GM12878 (cell line): ENCODE data around the gene NINL. TPM values are rescaled to one million over a fixed set of nuclear protein-coding genes. Genes with fewer than 3 reads are reported as not detected.

Source experiments
- ATAC-seq: fragments of 200-7000 bp; cut with Tn5 transposase; 3 replicates; pipeline ENCODE4 v1.9.1; 2020; ENCODE audit warnings: mild to moderate bottlenecking, moderate library complexity
- BruUV-seq: library from RNA; stranded (reverse); fragments of 400-500 nt; replicated peaks from 2 replicates; lab custom pipeline; 2021; lab: Mats Ljungman, UMichigan
- CTCF ChIA-PET: fragments of 300-600 bp; sonication (Branson Sonifier 250); formaldehyde crosslinking; extraction: SDS; loops from one replicate; lab custom pipeline; 2021; ENCODE audit warnings: inconsistent platforms; lab: Yijun Ruan, JAX
- POLR2A ChIA-PET: fragments of 350-600 bp; formaldehyde crosslinking; extraction: SDS; loops from one replicate; lab custom pipeline; 2021; ENCODE audit warnings: inconsistent platforms; lab: Charles Lee
- RAD21 ChIA-PET: fragments of 300-600 bp; sonication (Branson Sonifier 250); formaldehyde crosslinking; loops from one replicate; lab custom pipeline; 2023; ENCODE audit warnings: antibody characterized with exemption; ENCODE audit not compliant: unreplicated experiment; lab: Charles Lee
- SMC1A ChIA-PET: fragments of 300-600 bp; sonication (Branson Sonifier 250); formaldehyde crosslinking; loops from one replicate; lab custom pipeline; 2023; ENCODE audit not compliant: unreplicated experiment, uncharacterized antibody; lab: Charles Lee
- DNase-seq: peaks from one replicate; pipeline ENCODE4 v3.0.0-alpha.2; 2011; ENCODE audit warnings: low read depth, low spot score
- FAIRE-seq: peaks from 3 replicates; lab custom pipeline; 2011; peaks lifted over from hg19 to GRCh38; lab: Jason Lieb, UNC
- H2AFZ ChIP-seq: 2 replicates; pipeline ENCODE4 v1.6.0; 2011; ENCODE audit warnings: low read depth, low read length, control low read depth; ENCODE audit not compliant: control insufficient read depth
- H3K27ac ChIP-seq: 2 replicates; pipeline ENCODE4 v1.5.1; 2011; ENCODE audit warnings: control low read depth; ENCODE audit not compliant: control insufficient read depth, insufficient read depth
- H3K27me3 ChIP-seq, 2 experiments: replicated peaks in 1 of 2; 2 replicates each; pipeline versions ENCODE4 v1.6.0 to v1.6.1; 2011; ENCODE audit warnings: low read length in 1 of 2; ENCODE audit not compliant: control insufficient read depth in 2 of 2, insufficient read depth in 2 of 2
- H3K36me3 ChIP-seq, 2 experiments: 2 replicates each; pipeline ENCODE4 v1.5.1; 2011; ENCODE audit warnings: low read length in 1 of 2; ENCODE audit not compliant: control insufficient read depth in 2 of 2, insufficient read depth in 2 of 2
- H3K4me1 ChIP-seq: 2 replicates; pipeline ENCODE4 v1.6.1; 2011; ENCODE audit warnings: mild to moderate bottlenecking, low read length, moderate library complexity, mixed read lengths; ENCODE audit not compliant: control insufficient read depth, insufficient read depth
- H3K4me2 ChIP-seq: 2 replicates; pipeline ENCODE4 v1.6.0; 2011; ENCODE audit warnings: control low read depth; ENCODE audit not compliant: control insufficient read depth, insufficient read depth
- H3K4me3 ChIP-seq: fragments of 200-600 bp; sonication (generic); 2 replicates; pipeline ENCODE4 v1.5.1; 2016
- H3K79me2 ChIP-seq: 2 replicates; pipeline ENCODE4 v1.6.0; 2011; ENCODE audit warnings: low read length; ENCODE audit not compliant: control insufficient read depth, insufficient read depth
- H3K9ac ChIP-seq: 2 replicates; pipeline ENCODE4 v1.8.0; 2011; ENCODE audit warnings: low read length, control low read depth, mixed read lengths; ENCODE audit not compliant: control insufficient read depth, insufficient read depth
- H3K9me3 ChIP-seq: replicated peaks from 3 replicates; pipeline ENCODE4 v1.5.1; 2011; ENCODE audit warnings: mild to moderate bottlenecking, low read length; ENCODE audit not compliant: control insufficient read depth, insufficient read depth
- H4K20me1 ChIP-seq: 2 replicates; pipeline ENCODE4 v1.6.0; 2011; ENCODE audit not compliant: control insufficient read depth, insufficient read depth
- CBX5 ChIP-seq: sonication (generic); IDR thresholded peaks from 2 replicates; pipeline ENCODE4 v1.6.1; 2016; ENCODE audit warnings: low read depth, moderate library complexity, mild to moderate bottlenecking, inconsistent platforms
- FOXK2 ChIP-seq: fragments of 450-650 bp; IDR thresholded peaks from 2 replicates; pipeline ENCODE4 v1.6.1; 2017; ENCODE audit warnings: mild to moderate bottlenecking, moderate library complexity
- LARP7 ChIP-seq: fragments of 450-650 bp; IDR thresholded peaks from 2 replicates; pipeline ENCODE4 v1.6.1; 2017; ENCODE audit warnings: mild to moderate bottlenecking
- RUNX3 ChIP-seq: IDR thresholded peaks from 2 replicates; pipeline ENCODE4 v1.6.1; 2012; ENCODE audit warnings: low read length, inconsistent platforms
- SP1 ChIP-seq: IDR thresholded peaks from one replicate; pipeline ENCODE4 v1.6.1; 2011; ENCODE audit warnings: low read depth, low read length
- STAT3 ChIP-seq: IDR thresholded peaks from 2 replicates; pipeline ENCODE4 v1.6.1; 2011; ENCODE audit warnings: low read depth, low read length, improper control_type of control experiment
- TBL1XR1 ChIP-seq: IDR thresholded peaks from 2 replicates; pipeline ENCODE4 v1.6.1; 2012; ENCODE audit warnings: low read depth, low read length, improper control_type of control experiment
- whole genome bisulfite sequencing: methylation state at CpG from one replicate; pipeline ENCODE4 v1.1.6; 2016; ENCODE audit warnings: low lambda C conversion rate; ENCODE audit not compliant: insufficient replicate concordance, insufficient coverage; ENCODE audit errors: missing lambda C conversion rate; 5-methylcytosine and 5-hydroxymethylcytosine counted together
- in situ Hi-C: fragments of 300-500 bp; cut with MboI; formaldehyde crosslinking; loops from 9 replicates; pipeline ENCODE4 v1.14.3; 2018; ENCODE audit warnings: mixed read lengths
- intact Hi-C: fragments of 100-400 bp; cut with micrococcal nuclease; formaldehyde crosslinking; loops from one replicate; pipeline ENCODE4 v1.14.2; 2022; ENCODE audit not compliant: unreplicated experiment
- polyA plus RNA-seq, 11 experiments: library from polyadenylated mRNA; depleted of rRNA in 4 of 11; unstranded in 6 of 11; stranded (reverse) in 5 of 11; fragments of >200 nt; fragmentation: Nextera tagmentation in 4 of 11; fragmentation: Illumina TruSeq in 1 of 11; extraction: Ambion mirVana in 4 of 11; extraction: Trizol in 1 of 11; gene quantifications; 1 replicate in 1 of 11; 2 replicates in 10 of 11; pipeline versions ENCODE4 v1.2.1 to v1.2.3, GENCODE V29; 2011 to 2016; ENCODE audit warnings: inconsistent platforms in 2 of 11, missing spikeins in 2 of 11, low read depth in 1 of 11
- total RNA-seq, 4 experiments: library from RNA; depleted of rRNA in 3 of 4; stranded (reverse); fragments of >200 nt in 3 of 4; fragmentation: Illumina TruSeq in 1 of 4; extraction: Trizol in 1 of 4; gene quantifications; 2 replicates each; pipeline versions ENCODE4 v1.2.1 to v1.2.3, GENCODE V29; 2013 to 2021
- TF ChIP-seq, protein P1 (sequence below): fragments of 150-350 bp; IDR thresholded peaks from 2 replicates; pipeline ENCODE4 v1.6.1; 2014; ENCODE audit warnings: mild to moderate bottlenecking, low read depth, low read length

Gene NINL
- total and polyA plus RNA-seq, 10 of the 15 experiments (the other 5 are each of a cell fraction or from before 2014, with no cell fraction given), result 0.04 to 0.77 (median 0.23) TPM; not detected in 1

DNA sequence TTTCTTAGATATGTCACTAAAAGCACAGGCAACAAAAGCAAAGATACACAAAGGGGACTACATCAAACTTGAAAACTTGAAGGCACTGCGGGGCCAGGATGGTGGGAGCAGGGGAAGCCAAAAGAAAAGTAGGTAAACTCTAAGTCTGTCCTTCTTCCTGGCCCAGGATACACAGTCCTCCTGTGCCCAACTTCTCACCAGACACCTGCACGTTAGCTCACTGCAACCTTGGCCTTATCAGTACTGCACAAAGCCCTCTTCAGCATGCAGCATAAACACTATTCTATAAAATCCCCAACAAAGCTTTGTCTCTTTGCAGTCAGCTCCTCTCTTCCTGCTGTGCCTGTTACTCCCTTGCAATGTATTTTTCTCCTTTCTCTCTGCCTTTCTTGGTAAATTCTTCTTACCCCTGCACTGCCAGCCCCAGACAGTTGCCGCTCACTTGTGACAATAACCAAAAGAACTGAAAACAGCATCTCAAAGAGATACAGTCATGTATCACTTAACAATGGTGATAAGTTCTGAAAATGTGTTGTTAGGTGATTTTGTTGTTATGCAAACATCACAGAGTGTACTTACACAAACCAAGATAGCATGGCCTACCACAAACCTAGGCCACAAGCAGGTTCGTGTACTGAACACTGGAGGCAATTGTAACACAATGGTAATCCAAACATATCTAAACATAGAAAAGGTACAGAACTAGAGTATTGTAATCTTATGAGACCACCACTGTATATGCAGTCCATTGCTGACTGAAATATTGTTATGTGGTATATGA is 51.2 kb downstream of the NINL start:
- ATAC-seq, result no peak
- ChIA-PET POLR2A (no interaction called here), SMC1A (no interaction called here)
- Histone ChIP-seq H3K79me2 (no peaks in the 10 kb centered on the region), H3K36me3 (no peaks in the 10 kb centered on the region), H3K9me3 (no peaks in the 10 kb centered on the region; the same call in 2 of the 3 replicates), H3K9ac (no peak overlapping the region)
- TF ChIP-seq TBL1XR1, result no peak
- TF ChIP-seq LARP7, result no peak
- TF ChIP-seq STAT3, result no peak
- TF ChIP-seq CBX5, result no peak
- no peak for TF ChIP-seq RUNX3
- TF ChIP-seq SP1, result no peak
- no peak for TF ChIP-seq FOXK2
- TF ChIP-seq, protein P1, sequence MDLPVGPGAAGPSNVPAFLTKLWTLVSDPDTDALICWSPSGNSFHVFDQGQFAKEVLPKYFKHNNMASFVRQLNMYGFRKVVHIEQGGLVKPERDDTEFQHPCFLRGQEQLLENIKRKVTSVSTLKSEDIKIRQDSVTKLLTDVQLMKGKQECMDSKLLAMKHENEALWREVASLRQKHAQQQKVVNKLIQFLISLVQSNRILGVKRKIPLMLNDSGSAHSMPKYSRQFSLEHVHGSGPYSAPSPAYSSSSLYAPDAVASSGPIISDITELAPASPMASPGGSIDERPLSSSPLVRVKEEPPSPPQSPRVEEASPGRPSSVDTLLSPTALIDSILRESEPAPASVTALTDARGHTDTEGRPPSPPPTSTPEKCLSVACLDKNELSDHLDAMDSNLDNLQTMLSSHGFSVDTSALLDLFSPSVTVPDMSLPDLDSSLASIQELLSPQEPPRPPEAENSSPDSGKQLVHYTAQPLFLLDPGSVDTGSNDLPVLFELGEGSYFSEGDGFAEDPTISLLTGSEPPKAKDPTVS, result no peak
- TF ChIP-seq, all 136 proteins: peak for 0
- Histone ChIP-seq H3K4me3 (no peak overlapping the region), H3K27ac (no peak overlapping the region), H2AFZ (no peak overlapping the region), H3K27me3 (0 out of 4 replicates have a peak, but pooled peaks cover 0 to 1% of the 10 kb centered on the region in 2 experiments), H3K4me2 (no peak overlapping the region), H3K4me1 (no peaks in the 10 kb centered on the region), H4K20me1 (no peaks in the 10 kb centered on the region)
- ChIA-PET CTCF (no interaction called here), RAD21 (no interaction called here)
- 40% methylated on average over 4 of the region's 4 CpGs for WGBS
- intact Hi-C loops, result no loop called here
- in situ Hi-C loops, result no loop called here
- DNase-seq (no peak), FAIRE-seq (no peak)
- no TSS peak for BruUV-seq
